Measurements from ENCODE around the gene GJA4. TPM values are rescaled to one million over a fixed set of nuclear protein-coding genes. Genes with fewer than 3 reads are reported as not detected.

GJA4 gene
- total RNA-seq, 1 experiment from 2014 or later: not detected

DNA sequence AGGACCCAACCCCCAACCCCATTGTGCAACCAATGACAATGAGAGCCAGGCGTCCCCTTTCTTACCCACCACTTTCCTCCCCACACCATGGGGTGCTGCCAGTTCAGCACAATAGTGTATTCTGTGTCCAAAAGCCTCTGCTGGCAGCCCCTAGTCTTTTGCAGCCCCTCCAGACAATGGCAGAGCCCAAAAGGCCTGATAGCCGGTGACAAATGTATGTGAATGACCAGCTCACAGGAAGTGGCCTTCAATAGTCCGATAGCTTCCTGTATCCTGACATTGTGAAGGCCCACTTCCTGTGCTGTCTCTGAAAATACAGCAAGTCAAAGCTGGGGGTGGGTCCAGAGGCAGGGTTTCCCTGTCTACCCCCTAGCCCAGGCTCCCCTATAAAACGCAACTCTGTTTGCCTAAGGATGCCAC is 50.2 kb downstream of the GJA4 start:
- H3K4me1 ChIP-seq (replicated peaks; ENCODE audit: insufficient read depth): peaks cover 16% of the 10 kb centered on the region
- TF ChIP-seq, protein P1, sequence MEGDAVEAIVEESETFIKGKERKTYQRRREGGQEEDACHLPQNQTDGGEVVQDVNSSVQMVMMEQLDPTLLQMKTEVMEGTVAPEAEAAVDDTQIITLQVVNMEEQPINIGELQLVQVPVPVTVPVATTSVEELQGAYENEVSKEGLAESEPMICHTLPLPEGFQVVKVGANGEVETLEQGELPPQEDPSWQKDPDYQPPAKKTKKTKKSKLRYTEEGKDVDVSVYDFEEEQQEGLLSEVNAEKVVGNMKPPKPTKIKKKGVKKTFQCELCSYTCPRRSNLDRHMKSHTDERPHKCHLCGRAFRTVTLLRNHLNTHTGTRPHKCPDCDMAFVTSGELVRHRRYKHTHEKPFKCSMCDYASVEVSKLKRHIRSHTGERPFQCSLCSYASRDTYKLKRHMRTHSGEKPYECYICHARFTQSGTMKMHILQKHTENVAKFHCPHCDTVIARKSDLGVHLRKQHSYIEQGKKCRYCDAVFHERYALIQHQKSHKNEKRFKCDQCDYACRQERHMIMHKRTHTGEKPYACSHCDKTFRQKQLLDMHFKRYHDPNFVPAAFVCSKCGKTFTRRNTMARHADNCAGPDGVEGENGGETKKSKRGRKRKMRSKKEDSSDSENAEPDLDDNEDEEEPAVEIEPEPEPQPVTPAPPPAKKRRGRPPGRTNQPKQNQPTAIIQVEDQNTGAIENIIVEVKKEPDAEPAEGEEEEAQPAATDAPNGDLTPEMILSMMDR (conservative IDR thresholded peaks at IDR 0.05): no peak
- TF ChIP-seq EZH2 (IDR thresholded peaks at IDR 0.05; ENCODE audit: low read depth): no peak
- intact Hi-C loops (cut with micrococcal nuclease; ENCODE audit: unreplicated experiment): no loop called here
- no TSS peak for BruUV-seq (replicated peaks)
- no peak overlapping the region for H3K4me3 ChIP-seq
- H3K9me2 ChIP-seq (ENCODE audit: insufficient read depth): no peaks in the 10 kb centered on the region
- H3K4me2 ChIP-seq: no peak overlapping the region
- ChIA-PET POLR2A (ENCODE audit: unreplicated experiment) (no interaction called here), CTCF (no interaction called here)
- H4K20me1 ChIP-seq (ENCODE audit: insufficient read depth): no peaks in the 10 kb centered on the region; the same call in 1 of the 2 replicates
- H3K27ac ChIP-seq: no peak overlapping the region
- no peak for DNase-seq
- H3K36me3 ChIP-seq (ENCODE audit: low read depth): no peaks in the 10 kb centered on the region
- H3K27me3 ChIP-seq (ENCODE audit: insufficient read depth, low read depth): no peaks in the 10 kb centered on the region
- H3K79me2 ChIP-seq (ENCODE audit: low read depth): no peaks in the 10 kb centered on the region
- H3F3A ChIP-seq (ENCODE audit: insufficient read depth, low read depth): no peaks in the 10 kb centered on the region
- no peak overlapping the region for H2AFZ ChIP-seq
- H3K9me3 ChIP-seq (ENCODE audit: insufficient read depth, low read depth): no peaks in the 10 kb centered on the region

DNA sequence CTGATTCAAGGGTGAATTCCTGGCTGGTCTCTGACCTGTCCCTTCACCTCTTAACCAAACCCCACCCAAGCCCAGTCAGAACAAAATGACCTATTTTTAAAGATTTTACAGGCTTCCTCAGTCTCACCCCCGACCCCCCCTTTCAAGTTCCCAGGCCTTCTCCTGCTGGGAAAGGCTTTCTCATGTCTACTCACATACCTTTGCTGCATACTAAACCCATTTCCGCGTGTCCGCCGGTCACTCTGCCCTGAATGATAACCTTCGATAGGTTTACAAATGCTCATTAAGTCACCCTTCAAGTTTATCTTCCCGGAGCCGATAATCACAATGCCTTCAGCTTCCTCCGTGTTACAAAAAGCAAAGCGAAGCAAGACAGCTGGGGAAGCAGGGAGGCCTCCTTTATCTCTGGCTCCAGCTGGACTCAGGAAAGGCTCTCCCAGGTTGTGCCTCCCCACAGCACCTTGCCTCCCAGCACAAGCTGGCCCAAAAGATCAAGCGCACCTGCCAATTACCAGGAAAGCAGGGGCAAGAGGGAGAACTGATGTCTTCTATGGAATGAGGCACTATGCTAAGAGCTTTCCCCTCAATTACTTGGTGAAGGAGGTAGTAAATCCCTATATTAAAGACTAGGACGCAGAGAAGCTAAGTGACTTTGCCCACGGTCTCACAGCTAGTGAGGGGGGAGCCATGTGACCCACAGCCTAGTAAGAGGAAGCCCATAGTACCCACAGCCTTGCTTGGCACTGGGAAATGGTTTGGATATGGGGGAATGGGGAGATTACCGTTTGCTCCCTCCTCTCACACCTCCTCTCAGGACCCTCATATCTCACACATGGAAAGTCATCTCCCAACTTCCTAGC is 50.8 kb downstream of the GJA4 start:
- H3K36me3 ChIP-seq (ENCODE audit: low read depth): no peaks in the 10 kb centered on the region
- POLR2A ChIA-PET (ENCODE audit: unreplicated experiment): no interaction called here
- BruUV-seq (replicated peaks): no TSS peak
- peaks cover 16% of the 10 kb centered on the region for H3K4me1 ChIP-seq (replicated peaks; ENCODE audit: insufficient read depth)
- intact Hi-C loops (cut with micrococcal nuclease; ENCODE audit: unreplicated experiment): no loop called here
- no peak overlapping the region for H3K4me3 ChIP-seq
- no peak for DNase-seq
- no peaks in the 10 kb centered on the region for H3F3A ChIP-seq (ENCODE audit: insufficient read depth, low read depth)
- no peaks in the 10 kb centered on the region for H3K79me2 ChIP-seq (ENCODE audit: low read depth)
- TF ChIP-seq, protein P1 (conservative IDR thresholded peaks at IDR 0.05): no peak
- TF ChIP-seq EZH2 (IDR thresholded peaks at IDR 0.05; ENCODE audit: low read depth): no peak
- H4K20me1 ChIP-seq (ENCODE audit: insufficient read depth): no peaks in the 10 kb centered on the region; the same call in none of the 2 replicates
- CTCF ChIA-PET: no interaction called here
- H3K9me3 ChIP-seq (ENCODE audit: insufficient read depth, low read depth): no peaks in the 10 kb centered on the region
- H2AFZ ChIP-seq: no peak overlapping the region
- H3K27ac ChIP-seq: no peak overlapping the region
- H3K4me2 ChIP-seq: peak overlapping the region; percentile 36; the same call in 1 of the 2 replicates
- H3K9me2 ChIP-seq (ENCODE audit: insufficient read depth): no peaks in the 10 kb centered on the region
- H3K27me3 ChIP-seq (ENCODE audit: insufficient read depth, low read depth): no peaks in the 10 kb centered on the region

DNA sequence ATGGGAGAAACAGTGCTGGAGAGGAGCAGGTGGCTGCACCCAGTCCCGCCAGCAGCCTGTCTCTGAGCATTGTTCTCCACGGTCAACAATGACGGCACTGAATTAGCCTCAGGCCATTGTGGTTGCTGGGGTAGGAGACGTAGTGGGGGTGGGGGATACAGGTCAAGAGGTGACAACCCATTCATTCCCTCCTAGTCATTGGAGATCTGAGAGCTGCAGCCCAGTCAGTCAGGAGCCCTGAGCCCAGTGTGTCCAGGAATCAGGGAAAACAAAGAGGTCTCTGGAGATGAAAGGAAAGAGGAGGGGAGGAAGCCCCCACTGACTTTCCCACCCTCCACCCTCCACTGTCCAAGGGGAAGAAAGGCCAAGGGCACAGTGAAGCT is 51.4 kb downstream of the GJA4 start:
- Histone ChIP-seq H3K79me2 (ENCODE audit: low read depth) (no peaks in the 10 kb centered on the region), H3K9me3 (ENCODE audit: insufficient read depth, low read depth) (no peaks in the 10 kb centered on the region), H3F3A (ENCODE audit: insufficient read depth, low read depth) (no peaks in the 10 kb centered on the region), H2AFZ (no peak overlapping the region), H3K36me3 (ENCODE audit: low read depth) (no peaks in the 10 kb centered on the region), H4K20me1 (ENCODE audit: insufficient read depth) (no peaks in the 10 kb centered on the region; the same call in none of the 2 replicates), H3K9me2 (ENCODE audit: insufficient read depth) (no peaks in the 10 kb centered on the region), H3K4me2 (peak overlapping the region; percentile 36), H3K4me3 (no peak overlapping the region), H3K27ac (no peak overlapping the region), H3K27me3 (ENCODE audit: insufficient read depth, low read depth) (no peaks in the 10 kb centered on the region), H3K4me1 (replicated peaks; ENCODE audit: insufficient read depth) (peaks cover 16% of the 10 kb centered on the region)
- DNase-seq: peak; percentile 69 to 73
- ChIA-PET CTCF (no interaction called here), POLR2A (ENCODE audit: unreplicated experiment) (interaction anchor here (0.6 kb wide), 1 partner anchor 62 kb away, joined by 10 read pairs; no protein-coding TSS in a partner anchor)
- no TSS peak for BruUV-seq (replicated peaks)
- TF ChIP-seq, protein P1 (conservative IDR thresholded peaks at IDR 0.05): no peak
- TF ChIP-seq EZH2 (IDR thresholded peaks at IDR 0.05; ENCODE audit: low read depth): no peak
- intact Hi-C loops (cut with micrococcal nuclease; ENCODE audit: unreplicated experiment): no loop called here

Other genes starting within 250 kb of the GJA4 start
- gene GJB5, start 38.0 kb upstream of the GJA4 start, total RNA-seq (2021): 18.1 and 20.0 TPM in 2 replicates
- gene GJB4, start 33.3 kb upstream of the GJA4 start, total RNA-seq (2021): 5.4 and 5.8 TPM in 2 replicates
- 58.6 and 63.0 TPM in 2 replicates for gene GJB3, start 11.8 kb upstream of the GJA4 start, total RNA-seq (2021)
- 17.4 and 19.3 TPM in 2 replicates for gene SMIM12, start 66.8 kb downstream of the GJA4 start, total RNA-seq (2021)
- not detected in 2 replicates for gene DLGAP3, start 136.7 kb downstream of the GJA4 start, total RNA-seq (2021)
- gene TMEM35B, start 192.3 kb downstream of the GJA4 start, total RNA-seq (2021): 39.8 and 41.7 TPM in 2 replicates
- gene ZMYM6, start 238.9 kb downstream of the GJA4 start, total RNA-seq (2021): 17.2 and 18.8 TPM in 2 replicates